Body of pancreas (tissue), 4 donors: ENCODE results near the gene SORCS2.

Experiments used
- CTCF ChIP-seq, 7 experiments: fragments of 450-650 bp in 4 of 7; fragments of 200-600 bp in 3 of 7; sonication (generic) in 3 of 7; IDR thresholded peaks; one replicate each; pipeline ENCODE4 v1.5.1; 2016 to 2019; ENCODE audit warnings: antibody characterized with exemption in 7 of 7
- POLR2A ChIP-seq, 3 donors: fragments of 450-650 bp; IDR thresholded peaks; one replicate each; pipeline ENCODE4 v1.6.1; 2016; ENCODE audit warnings: antibody characterized with exemption in 3 of 3, mild to moderate bottlenecking in 2 of 3

- TF ChIP-seq CTCF (IDR thresholded peaks at IDR 0.05) (no peak), POLR2A (IDR thresholded peaks at IDR 0.05) (no peak)
These were observed 542.4 kb downstream of the SORCS2 start for GRCh38 chr4:7734651-7735260.
